ENCODE data around the gene ZCCHC12.

DNA sequence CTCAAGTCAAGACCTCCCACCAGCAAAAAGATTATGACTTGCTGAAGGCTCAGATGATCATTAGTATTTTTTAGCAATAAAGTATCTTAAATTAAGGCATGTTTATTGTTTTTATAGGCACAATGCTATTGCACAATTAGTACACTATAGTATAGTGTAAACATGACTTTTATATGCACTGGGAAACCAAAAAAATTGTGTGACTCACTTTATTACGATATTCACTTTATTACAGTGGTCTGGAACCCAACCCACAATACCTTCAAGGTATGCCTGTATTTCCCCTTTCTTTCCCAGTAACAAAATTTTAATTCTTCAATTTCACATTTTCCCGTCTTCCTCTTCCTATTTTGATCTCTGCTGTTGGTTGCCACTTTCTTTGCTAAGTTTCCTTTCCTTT lies 37.7 kb downstream of the ZCCHC12 start:
- TF ChIP-seq, protein P1, sequence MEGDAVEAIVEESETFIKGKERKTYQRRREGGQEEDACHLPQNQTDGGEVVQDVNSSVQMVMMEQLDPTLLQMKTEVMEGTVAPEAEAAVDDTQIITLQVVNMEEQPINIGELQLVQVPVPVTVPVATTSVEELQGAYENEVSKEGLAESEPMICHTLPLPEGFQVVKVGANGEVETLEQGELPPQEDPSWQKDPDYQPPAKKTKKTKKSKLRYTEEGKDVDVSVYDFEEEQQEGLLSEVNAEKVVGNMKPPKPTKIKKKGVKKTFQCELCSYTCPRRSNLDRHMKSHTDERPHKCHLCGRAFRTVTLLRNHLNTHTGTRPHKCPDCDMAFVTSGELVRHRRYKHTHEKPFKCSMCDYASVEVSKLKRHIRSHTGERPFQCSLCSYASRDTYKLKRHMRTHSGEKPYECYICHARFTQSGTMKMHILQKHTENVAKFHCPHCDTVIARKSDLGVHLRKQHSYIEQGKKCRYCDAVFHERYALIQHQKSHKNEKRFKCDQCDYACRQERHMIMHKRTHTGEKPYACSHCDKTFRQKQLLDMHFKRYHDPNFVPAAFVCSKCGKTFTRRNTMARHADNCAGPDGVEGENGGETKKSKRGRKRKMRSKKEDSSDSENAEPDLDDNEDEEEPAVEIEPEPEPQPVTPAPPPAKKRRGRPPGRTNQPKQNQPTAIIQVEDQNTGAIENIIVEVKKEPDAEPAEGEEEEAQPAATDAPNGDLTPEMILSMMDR (IDR thresholded peaks at IDR 0.05) = no peak
- TF ChIP-seq POLR2A (IDR thresholded peaks at IDR 0.05) = no peak
